Fibroblast of pulmonary artery (primary cell): ENCODE results near the gene GATA2.

Experiments
- DNase-seq: peaks from one replicate; pipeline ENCODE4 v3.0.0-alpha.2; 2010; ENCODE audit warnings: low read depth
- H3K4me3 ChIP-seq: replicated peaks from 2 replicates; pipeline ENCODE4 v1.5.1; 2011; ENCODE audit warnings: low read depth, mild to moderate bottlenecking, control low read depth, low read length, moderate library complexity
- CTCF ChIP-seq: IDR thresholded peaks from 2 replicates; pipeline ENCODE4 v1.5.1; 2011; ENCODE audit warnings: mild to moderate bottlenecking, control low read depth, low read length, inconsistent platforms; ENCODE audit errors: missing control alignments

The GATA2 gene

GRCh38 chr3:128484404-128485281, 8.4 kb downstream of the GATA2 start:
- H3K4me3 ChIP-seq: peak overlapping the region; percentile 84

GRCh38 chr3:128483657-128484403, 9.2 kb downstream of the GATA2 start:
- DNase-seq: no peak
- no peak for TF ChIP-seq CTCF
- H3K4me3 ChIP-seq: peak overlapping the region; percentile 33

More at GRCh38 chr3:128484404-128485281, 8.4 kb downstream of the GATA2 start:
- DNase-seq: no peak
- TF ChIP-seq CTCF: no peak

GRCh38 chr3:128482666-128483656, 10.0 kb downstream of the GATA2 start:
- peak; percentile 23 for TF ChIP-seq CTCF
- H3K4me3 ChIP-seq: peak overlapping the region; percentile 33
- peak; percentile 67 for DNase-seq

- no peak for DNase-seq
- no peak overlapping the region for H3K4me3 ChIP-seq
- no peak for TF ChIP-seq CTCF
These were observed 10.8 kb downstream of the GATA2 start for GRCh38 chr3:128482175-128482574.

- no peak overlapping the region for H3K4me3 ChIP-seq
- DNase-seq: no peak
- TF ChIP-seq CTCF: no peak
These were observed 11.5 kb downstream of the GATA2 start for GRCh38 chr3:128481438-128481942.
